ENCODE results near the gene C10orf53. TPM values are rescaled to one million over a fixed set of nuclear protein-coding genes. Genes with fewer than 3 reads are reported as not detected.

Gene C10orf53
- total RNA-seq, 1 experiment from 2014 or later, result not detected

DNA sequence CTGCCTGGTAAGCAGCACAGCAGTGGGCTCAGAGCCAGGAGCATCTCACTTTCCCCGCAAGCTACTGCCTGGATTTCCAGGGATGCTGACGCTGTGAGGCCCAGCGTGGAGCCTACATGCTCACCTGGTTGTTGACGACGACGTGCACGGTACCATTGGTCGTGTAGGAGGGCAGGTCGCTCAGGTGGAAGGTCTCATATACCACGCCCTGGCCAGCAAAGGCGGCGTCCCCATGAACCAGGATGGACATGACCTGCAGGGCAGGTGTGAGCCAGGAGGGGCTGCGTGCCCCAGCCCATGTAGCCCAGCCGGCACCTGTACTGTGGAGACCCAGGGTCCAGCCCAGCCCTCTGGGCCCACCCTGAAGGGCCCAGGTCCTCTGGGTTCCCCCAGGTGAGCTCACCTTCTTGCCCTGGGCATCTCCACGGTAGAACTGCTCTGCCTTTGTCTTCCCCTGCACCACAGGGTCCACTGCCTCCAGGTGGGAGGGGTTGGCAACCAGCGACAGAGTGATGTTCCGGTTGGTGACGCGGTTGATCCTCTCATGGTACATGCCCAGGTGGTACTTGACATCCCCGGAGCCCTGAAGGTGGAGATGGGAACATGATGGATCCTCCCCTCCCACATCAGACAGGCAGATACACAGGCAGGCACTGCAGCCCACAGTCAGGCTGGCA, 67.3 kb downstream of the C10orf53 start:
- Mint-ChIP-seq H3K9me3 (ENCODE audit: unreplicated experiment) (peaks cover 9% of the 10 kb centered on the region), H3K4me3 (ENCODE audit: unreplicated experiment) (no peak overlapping the region), H3K27ac (ENCODE audit: unreplicated experiment) (no peak overlapping the region), H3K36me3 (ENCODE audit: insufficient read depth, unreplicated experiment) (no peaks in the 10 kb centered on the region), H3K27me3 (ENCODE audit: insufficient read depth, unreplicated experiment) (no peaks in the 10 kb centered on the region), H3K4me1 (ENCODE audit: low read depth, unreplicated experiment) (no peaks in the 10 kb centered on the region)
- TF ChIP-seq, protein P1, sequence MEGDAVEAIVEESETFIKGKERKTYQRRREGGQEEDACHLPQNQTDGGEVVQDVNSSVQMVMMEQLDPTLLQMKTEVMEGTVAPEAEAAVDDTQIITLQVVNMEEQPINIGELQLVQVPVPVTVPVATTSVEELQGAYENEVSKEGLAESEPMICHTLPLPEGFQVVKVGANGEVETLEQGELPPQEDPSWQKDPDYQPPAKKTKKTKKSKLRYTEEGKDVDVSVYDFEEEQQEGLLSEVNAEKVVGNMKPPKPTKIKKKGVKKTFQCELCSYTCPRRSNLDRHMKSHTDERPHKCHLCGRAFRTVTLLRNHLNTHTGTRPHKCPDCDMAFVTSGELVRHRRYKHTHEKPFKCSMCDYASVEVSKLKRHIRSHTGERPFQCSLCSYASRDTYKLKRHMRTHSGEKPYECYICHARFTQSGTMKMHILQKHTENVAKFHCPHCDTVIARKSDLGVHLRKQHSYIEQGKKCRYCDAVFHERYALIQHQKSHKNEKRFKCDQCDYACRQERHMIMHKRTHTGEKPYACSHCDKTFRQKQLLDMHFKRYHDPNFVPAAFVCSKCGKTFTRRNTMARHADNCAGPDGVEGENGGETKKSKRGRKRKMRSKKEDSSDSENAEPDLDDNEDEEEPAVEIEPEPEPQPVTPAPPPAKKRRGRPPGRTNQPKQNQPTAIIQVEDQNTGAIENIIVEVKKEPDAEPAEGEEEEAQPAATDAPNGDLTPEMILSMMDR (IDR thresholded peaks at IDR 0.05; ENCODE audit: insufficient read depth in 1 of 2, low read depth in 1 of 2, low read length in 1 of 2, severe bottlenecking in 1 of 2, unreplicated experiment in 1 of 2), result no peak
- intact Hi-C loops (cut with micrococcal nuclease; ENCODE audit: unreplicated experiment), result no loop called here
- no peaks in the 10 kb centered on the region for H3K4me1 ChIP-seq
- no peaks in the 10 kb centered on the region for H3K9me3 ChIP-seq
- DNase-seq, result peak in 1 of 2 experiments; percentile 35
- no peak overlapping the region for H3K4me3 ChIP-seq (ENCODE audit: low read depth, low read length)
- H3K36me3 ChIP-seq (ENCODE audit: control insufficient read depth, insufficient read depth, low read length), result 0 out of 2 replicates have a peak, but pooled peaks cover 1% of the 10 kb centered on the region
- POLR2A ChIA-PET, result no interaction called here
- no TSS peak for BruUV-seq (replicated peaks)
- CTCF ChIA-PET, result no interaction called here
- no peaks in the 10 kb centered on the region for H3K27me3 ChIP-seq (replicated peaks; ENCODE audit: control insufficient read depth, insufficient read depth, low read length)

Other genes starting within 250 kb of the C10orf53 start
- gene ERCC6, start 140.5 kb upstream of the C10orf53 start, total RNA-seq (2022), result 30.2 and 32.0 TPM in 2 replicates
- not detected in 2 replicates for gene SLC18A3, start 69.3 kb upstream of the C10orf53 start, total RNA-seq (2022)
- gene CHAT, start 65.6 kb upstream of the C10orf53 start, total RNA-seq (2022), result 0.18 and 0.32 TPM in 2 replicates
- gene OGDHL, start 82.7 kb downstream of the C10orf53 start, total RNA-seq (2022), result 21.4 and 23.9 TPM in 2 replicates

Measured in Caco-2 (cell line).